ENCODE results near the gene PRIM1. TPM values are rescaled to one million over a fixed set of nuclear protein-coding genes. Genes with fewer than 3 reads are reported as not detected.

The PRIM1 gene
- total RNA-seq, 2 experiments from 2014 or later: 5.3 to 6.1 TPM

Other genes starting within 250 kb of the PRIM1 start
- gene RBMS2, start 230.5 kb downstream of the PRIM1 start, total RNA-seq: 10 to 100 TPM in 1 of 2 experiments, 1 to 10 TPM in 1; 5.1 to 10.8 TPM
- 100 to 1,000 TPM; 207 to 211 TPM for gene BAZ2A, start 122.0 kb downstream of the PRIM1 start, total RNA-seq
- gene ATP5F1B, start 106.3 kb downstream of the PRIM1 start, total RNA-seq: 100 to 1,000 TPM; 305 to 318 TPM
- gene PTGES3, start 64.0 kb downstream of the PRIM1 start, total RNA-seq: 100 to 1,000 TPM; 146 to 154 TPM
- 1,000 to 10,000 TPM; 1,441 to 1,479 TPM for gene NACA, start 27.0 kb downstream of the PRIM1 start, total RNA-seq
- gene HSD17B6, start 11.0 kb upstream of the PRIM1 start, total RNA-seq: not detected
- gene SDR9C7, start 182.1 kb upstream of the PRIM1 start, total RNA-seq: not detected
- under 1 TPM; 0.30 to 0.34 TPM for gene RDH16, start 205.3 kb upstream of the PRIM1 start, total RNA-seq